Epithelial cell of esophagus (primary cell): Measurements from ENCODE around the gene BMP3.
A peak's percentile ranks its signal among the peaks of the same experiment; 100 is the strongest.

ENCODE experiments used
- DNase-seq: peaks from one replicate; pipeline ENCODE4 v3.0.0; 2010; ENCODE audit warnings: low read depth
- H3K4me3 ChIP-seq: 2 replicates; pipeline ENCODE4 v1.5.1; 2011; ENCODE audit warnings: mild to moderate bottlenecking, low read length, control low read depth
- CTCF ChIP-seq: IDR thresholded peaks from 2 replicates; pipeline ENCODE4 v1.5.1; 2011; ENCODE audit warnings: low read depth, mild to moderate bottlenecking, low read length, control low read depth, inconsistent platforms; ENCODE audit not compliant: insufficient read depth; ENCODE audit errors: missing control alignments

The BMP3 gene

DNA sequence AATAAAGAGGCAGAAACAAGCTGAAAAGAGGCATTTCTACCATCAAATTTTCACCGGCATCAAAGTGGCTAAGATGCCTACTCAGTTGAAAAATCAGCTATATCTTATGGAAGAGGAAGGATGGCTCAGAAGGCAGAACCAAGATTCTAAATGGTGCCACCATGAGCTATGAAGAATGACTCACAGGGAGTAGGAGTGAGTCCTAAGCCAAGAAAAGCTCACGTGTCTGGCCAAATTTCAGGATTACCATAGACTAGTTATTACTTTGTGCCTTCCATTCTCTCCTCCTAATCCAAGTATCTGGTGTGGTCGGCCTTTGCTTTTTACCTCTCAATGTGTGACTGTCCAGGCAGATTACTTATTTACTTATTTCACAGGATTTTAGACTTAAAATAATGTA is 54.8 kb downstream of the BMP3 start:
- H3K4me3 ChIP-seq = no peak overlapping the region
- peak; percentile 10 for DNase-seq
- no peak for TF ChIP-seq CTCF

GRCh38 chr4:81085979-81086378 is 55.5 kb downstream of the BMP3 start:
- DNase-seq = no peak
- H3K4me3 ChIP-seq = no peak overlapping the region
- TF ChIP-seq CTCF = no peak

DNA sequence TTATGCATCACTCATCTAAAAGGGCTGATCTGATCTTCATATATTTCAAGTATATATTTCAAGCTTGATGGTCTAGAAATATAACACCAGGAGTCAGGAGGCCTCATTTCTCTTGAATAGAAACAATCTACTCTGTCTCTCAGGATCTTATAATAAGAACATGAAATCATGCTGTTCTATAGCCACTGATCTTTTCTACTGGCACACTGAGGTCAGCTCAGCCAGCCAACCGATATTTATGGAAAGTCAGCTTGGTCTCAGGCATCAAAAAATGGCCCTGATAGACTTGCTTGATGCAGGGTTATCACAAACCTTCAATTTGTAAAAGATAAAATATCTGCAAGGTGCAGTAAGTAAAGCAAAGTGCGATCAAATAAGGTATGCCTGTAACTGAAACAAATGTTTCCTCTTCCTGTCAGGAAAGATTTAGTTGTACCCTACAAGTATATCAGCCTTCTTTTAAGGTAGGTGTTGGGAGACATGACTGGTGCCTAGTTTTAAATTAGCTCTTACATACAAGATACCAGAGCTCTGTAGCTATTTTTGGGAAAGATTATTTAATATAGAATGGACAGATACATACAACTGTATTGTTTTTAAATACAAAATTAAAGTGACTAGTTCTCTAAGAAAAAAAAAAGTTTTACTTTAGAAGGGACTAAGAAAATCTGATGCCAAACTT is 63.4 kb downstream of the BMP3 start:
- no peak for DNase-seq
- TF ChIP-seq CTCF = no peak
- H3K4me3 ChIP-seq = no peak overlapping the region

GRCh38 chr4:81095389-81095788 is 64.9 kb downstream of the BMP3 start:
- DNase-seq = no peak
- TF ChIP-seq CTCF = no peak
- H3K4me3 ChIP-seq = no peak overlapping the region

DNA sequence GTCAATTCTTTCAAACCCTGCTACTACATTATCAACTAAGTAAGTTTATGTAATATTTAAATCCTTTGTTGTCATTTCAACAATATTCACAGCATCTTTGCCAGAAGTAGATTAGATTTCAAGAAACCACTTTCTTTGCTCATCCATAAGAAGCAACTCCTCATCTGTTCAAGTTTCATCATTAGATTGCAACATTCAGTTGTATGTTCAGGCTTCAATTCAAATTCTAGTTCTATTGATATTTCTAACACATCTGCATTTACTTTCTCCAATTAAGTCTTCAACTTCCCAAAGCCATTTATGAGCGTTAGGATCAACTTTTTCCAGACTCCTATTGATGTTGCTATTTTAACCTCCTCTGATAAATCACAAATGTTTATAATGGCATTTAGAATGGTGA is 66.1 kb downstream of the BMP3 start:
- no peak overlapping the region for H3K4me3 ChIP-seq
- DNase-seq = no peak
- TF ChIP-seq CTCF = no peak

GRCh38 chr4:81102107-81102506 is 71.6 kb downstream of the BMP3 start:
- TF ChIP-seq CTCF = no peak
- no peak overlapping the region for H3K4me3 ChIP-seq
- no peak for DNase-seq

DNA sequence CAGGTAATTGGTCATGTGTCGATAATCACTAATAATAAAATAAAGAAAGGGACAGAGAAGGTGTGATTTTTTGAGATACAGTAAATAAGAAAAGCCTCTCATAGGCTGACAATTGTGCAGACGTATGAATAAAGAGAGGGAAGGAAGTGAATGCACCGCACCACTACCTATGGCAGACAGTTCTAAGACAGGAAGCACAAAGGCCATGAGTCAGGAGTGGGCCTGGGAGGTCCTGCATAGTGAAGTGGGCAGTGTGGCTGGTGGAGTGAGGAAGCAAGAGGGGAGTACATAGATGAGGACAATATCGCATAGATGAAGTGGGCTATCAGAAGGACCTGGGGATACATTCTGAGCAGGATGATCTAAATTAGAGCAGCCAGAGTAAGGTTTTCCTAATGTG is 75.6 kb downstream of the BMP3 start:
- no peak for TF ChIP-seq CTCF
- H3K4me3 ChIP-seq = no peak overlapping the region
- no peak for DNase-seq
